CD14-positive monocyte (primary cell): ENCODE results near the gene MRPS16. TPM values are rescaled to one million over a fixed set of nuclear protein-coding genes. Genes with fewer than 3 reads are reported as not detected.

Source experiments
- DNase-seq, 3 donors: peaks; one replicate each; pipeline ENCODE4 v3.0.0-alpha.2; 2011 to 2022
- H2AFZ ChIP-seq: 2 replicates; pipeline ENCODE4 v1.6.0; 2012; ENCODE audit warnings: mild to moderate bottlenecking, low read depth, low read length, inconsistent platforms; ENCODE audit not compliant: insufficient read depth, poor library complexity, severe bottlenecking
- H3K27ac ChIP-seq, 2 donors: 1 replicate in 1 of 2; 2 replicates in 1 of 2; pipeline ENCODE4 v1.5.1; 2012 to 2013; ENCODE audit warnings: low read length in 2 of 2, control low read depth in 1 of 2, inconsistent platforms in 1 of 2, low read depth in 1 of 2, mild to moderate bottlenecking in 1 of 2
- H3K27me3 ChIP-seq, 2 donors: one replicate each; pipeline versions ENCODE4 v1.6.0 to v1.6.1; 2011 to 2013; ENCODE audit warnings: low read length in 2 of 2; ENCODE audit not compliant: control insufficient read depth in 2 of 2, insufficient read depth in 2 of 2
- H3K36me3 ChIP-seq, 2 donors: replicated peaks in 1 of 2; 1 replicate in 1 of 2; 2 replicates in 1 of 2; pipeline versions ENCODE4 v1.5.1 to v1.6.1; 2012 to 2013; ENCODE audit warnings: low read length in 2 of 2, control low read depth in 1 of 2, inconsistent platforms in 1 of 2, mild to moderate bottlenecking in 1 of 2; ENCODE audit not compliant: insufficient read depth in 2 of 2, control insufficient read depth in 1 of 2
- H3K4me1 ChIP-seq, 2 donors: 1 replicate in 1 of 2; 2 replicates in 1 of 2; pipeline versions ENCODE4 v1.5.1 to v1.6.1; 2012 to 2013; ENCODE audit warnings: low read length in 2 of 2, control low read depth in 1 of 2, inconsistent platforms in 1 of 2, mild to moderate bottlenecking in 1 of 2, moderate library complexity in 1 of 2; ENCODE audit not compliant: insufficient read depth in 2 of 2, control insufficient read depth in 1 of 2
- H3K4me2 ChIP-seq: replicated peaks from 2 replicates; pipeline ENCODE3; 2012; ENCODE audit warnings: low read length, moderate library complexity, mild to moderate bottlenecking; ENCODE audit not compliant: poor library complexity, severe bottlenecking; ENCODE audit errors: extremely low read depth
- H3K4me3 ChIP-seq, 3 experiments: fragments of 200-600 bp in 1 of 3; sonication (generic) in 1 of 3; replicated peaks in 1 of 3; 1 replicate in 2 of 3; 2 replicates in 1 of 3; pipeline ENCODE4 v1.5.1; 2011 to 2013; ENCODE audit warnings: low read length in 3 of 3, mild to moderate bottlenecking in 3 of 3, control low read depth in 2 of 3, low read depth in 2 of 3, inconsistent platforms in 1 of 3, moderate library complexity in 1 of 3
- H3K79me2 ChIP-seq: 2 replicates; pipeline ENCODE4 v1.6.0; 2012; ENCODE audit warnings: mild to moderate bottlenecking, control low read depth, inconsistent platforms, low read length, moderate library complexity; ENCODE audit not compliant: insufficient read depth
- H3K9ac ChIP-seq: 2 replicates; pipeline ENCODE4 v1.6.0; 2017; ENCODE audit warnings: low read length, mild to moderate bottlenecking; ENCODE audit not compliant: insufficient read depth, poor library complexity, severe bottlenecking
- H3K9me3 ChIP-seq, 2 donors: replicated peaks in 1 of 2; 1 replicate in 1 of 2; 2 replicates in 1 of 2; pipeline versions ENCODE4 v1.5.1 to v1.6.1; 2012 to 2013; ENCODE audit warnings: low read length in 2 of 2, control low read depth in 1 of 2; ENCODE audit not compliant: control insufficient read depth in 1 of 2, insufficient read depth in 1 of 2
- H4K20me1 ChIP-seq: 2 replicates; pipeline ENCODE4 v1.6.0; 2012; ENCODE audit warnings: mild to moderate bottlenecking, low read length, control low read depth, moderate library complexity; ENCODE audit not compliant: insufficient read depth
- H3K27ac Mint-ChIP-seq, 7 donors: one replicate each; pipeline ENCODE4 v1.8.0; 2020; ENCODE audit warnings: mild to moderate bottlenecking in 7 of 7, mixed read lengths in 7 of 7, moderate library complexity in 6 of 7, inconsistent platforms in 2 of 7
- H3K27me3 Mint-ChIP-seq, 3 donors: one replicate each; pipeline ENCODE4 v1.8.0; 2021 to 2022; ENCODE audit warnings: low read depth in 3 of 3, mild to moderate bottlenecking in 3 of 3, mixed read lengths in 3 of 3, moderate library complexity in 3 of 3, inconsistent platforms in 1 of 3
- H3K36me3 Mint-ChIP-seq, 2 donors: one replicate each; pipeline ENCODE4 v1.8.0; 2020; ENCODE audit warnings: mixed read lengths in 2 of 2, inconsistent platforms in 1 of 2, mild to moderate bottlenecking in 1 of 2
- H3K4me1 Mint-ChIP-seq: one replicate; pipeline ENCODE4 v1.8.0; 2020; ENCODE audit warnings: mild to moderate bottlenecking, mixed read lengths
- H3K4me3 Mint-ChIP-seq, 2 donors: one replicate each; pipeline ENCODE4 v1.8.0; 2020; ENCODE audit warnings: mild to moderate bottlenecking in 2 of 2, mixed read lengths in 2 of 2, moderate library complexity in 1 of 2
- H3K9me3 Mint-ChIP-seq, 7 donors: one replicate each; pipeline ENCODE4 v1.8.0; 2020 to 2022; ENCODE audit warnings: mixed read lengths in 7 of 7, mild to moderate bottlenecking in 6 of 7, moderate library complexity in 6 of 7, inconsistent platforms in 2 of 7
- whole genome bisulfite sequencing: methylation state at CpG from one replicate; pipeline ENCODE4 v1.1.5; 2013; ENCODE audit warnings: missing lambda C conversion rate; ENCODE audit not compliant: insufficient coverage; 5-methylcytosine and 5-hydroxymethylcytosine counted together
- intact Hi-C, 2 donors: fragments of 100-400 bp; cut with micrococcal nuclease; formaldehyde crosslinking; loops; one replicate each; pipeline versions ENCODE4 v1.15.0 to v1.15.1; 2023
- polyA plus RNA-seq, 3 donors: library from polyadenylated mRNA; depleted of rRNA in 1 of 3; unstranded in 2 of 3; stranded (reverse) in 1 of 3; fragments of 300-500 nt in 2 of 3; fragments of >200 nt in 1 of 3; fragmentation: Illumina TruSeq in 2 of 3; gene quantifications; 1 replicate in 2 of 3; 2 replicates in 1 of 3; pipeline ENCODE4 v1.2.3, GENCODE V29; 2012 to 2021
- TF ChIP-seq, protein P1 (sequence below): fragments of 200-600 bp; IDR thresholded peaks from one replicate; pipeline ENCODE4 v1.8.0; 2022; ENCODE audit warnings: antibody characterized with exemption, mild to moderate bottlenecking

MRPS16 gene
- polyA plus RNA-seq, 3 donors = 20.9 to 102 (median 78.6) TPM

DNA sequence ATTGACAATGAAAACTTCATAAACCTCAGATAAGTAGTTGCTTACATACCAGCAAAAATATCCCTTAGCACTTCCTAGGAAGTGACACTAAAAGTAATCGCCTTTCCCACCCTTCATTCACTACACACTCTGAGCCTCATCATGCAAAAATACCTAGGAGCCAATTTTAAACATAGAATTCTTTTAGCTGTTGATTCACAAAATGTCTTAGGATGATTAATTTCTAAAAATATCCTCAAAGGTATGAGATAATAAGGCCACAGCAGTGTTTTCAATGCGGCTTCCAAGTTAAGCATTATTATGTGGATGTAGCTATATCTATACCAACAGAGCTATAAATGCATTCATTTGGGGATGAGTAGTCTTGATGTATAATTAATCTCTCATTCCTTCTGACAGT is 18.6 kb downstream of the MRPS16 start:
- Histone ChIP-seq H3K4me2 (no peak overlapping the region), H3K9me3 (no peaks in the 10 kb centered on the region), H2AFZ (no peak overlapping the region), H4K20me1 (no peaks in the 10 kb centered on the region), H3K79me2 (no peaks in the 10 kb centered on the region), H3K36me3 (peaks cover 28 to 75% of the 10 kb centered on the region in 2 donors), H3K27me3 (no peaks in the 10 kb centered on the region), H3K27ac (no peak overlapping the region), H3K9ac (no peak overlapping the region), H3K4me3 (no peak overlapping the region), H3K4me1 (peaks cover 16% of the 10 kb centered on the region in 2 donors)
- peaks cover 32 to 60% of the 10 kb centered on the region in 2 donors for H3K36me3 Mint-ChIP-seq
- intact Hi-C loops = no loop called here
- no peaks in the 10 kb centered on the region for H3K27me3 Mint-ChIP-seq
- H3K27ac Mint-ChIP-seq = no peak overlapping the region
- TF ChIP-seq, protein P1, sequence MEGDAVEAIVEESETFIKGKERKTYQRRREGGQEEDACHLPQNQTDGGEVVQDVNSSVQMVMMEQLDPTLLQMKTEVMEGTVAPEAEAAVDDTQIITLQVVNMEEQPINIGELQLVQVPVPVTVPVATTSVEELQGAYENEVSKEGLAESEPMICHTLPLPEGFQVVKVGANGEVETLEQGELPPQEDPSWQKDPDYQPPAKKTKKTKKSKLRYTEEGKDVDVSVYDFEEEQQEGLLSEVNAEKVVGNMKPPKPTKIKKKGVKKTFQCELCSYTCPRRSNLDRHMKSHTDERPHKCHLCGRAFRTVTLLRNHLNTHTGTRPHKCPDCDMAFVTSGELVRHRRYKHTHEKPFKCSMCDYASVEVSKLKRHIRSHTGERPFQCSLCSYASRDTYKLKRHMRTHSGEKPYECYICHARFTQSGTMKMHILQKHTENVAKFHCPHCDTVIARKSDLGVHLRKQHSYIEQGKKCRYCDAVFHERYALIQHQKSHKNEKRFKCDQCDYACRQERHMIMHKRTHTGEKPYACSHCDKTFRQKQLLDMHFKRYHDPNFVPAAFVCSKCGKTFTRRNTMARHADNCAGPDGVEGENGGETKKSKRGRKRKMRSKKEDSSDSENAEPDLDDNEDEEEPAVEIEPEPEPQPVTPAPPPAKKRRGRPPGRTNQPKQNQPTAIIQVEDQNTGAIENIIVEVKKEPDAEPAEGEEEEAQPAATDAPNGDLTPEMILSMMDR = no peak
- DNase-seq = no peak
- no peaks in the 10 kb centered on the region for H3K9me3 Mint-ChIP-seq
- no peak overlapping the region for H3K4me3 Mint-ChIP-seq
- WGBS = no CpG with 5 or more reads among the region's 2 CpGs
- H3K4me1 Mint-ChIP-seq = peaks cover 19% of the 10 kb centered on the region

DNA sequence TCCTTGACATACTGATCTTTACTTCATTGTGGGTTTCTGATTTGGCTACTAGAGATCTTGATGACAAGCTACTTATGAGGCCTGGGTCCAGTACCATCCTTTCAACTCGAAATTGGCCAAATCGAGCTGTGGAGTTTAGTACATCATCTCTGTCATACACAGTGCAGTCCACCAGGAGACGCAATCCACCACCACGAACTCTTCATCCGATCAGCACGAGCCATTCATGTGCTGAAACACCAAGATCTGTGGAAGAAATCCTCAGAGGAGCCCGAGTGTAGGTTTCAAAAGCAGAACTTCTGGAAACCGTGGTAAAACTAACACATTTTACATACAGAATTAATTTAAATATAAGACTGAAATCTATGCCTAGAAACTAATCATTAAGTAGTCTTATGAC is 19.6 kb downstream of the MRPS16 start:
- Histone ChIP-seq H3K27ac (no peak overlapping the region), H3K9ac (no peak overlapping the region), H3K4me3 (no peak overlapping the region), H3K27me3 (no peaks in the 10 kb centered on the region), H3K36me3 (peaks cover 26 to 66% of the 10 kb centered on the region in 2 donors), H3K4me2 (no peak overlapping the region), H3K79me2 (no peaks in the 10 kb centered on the region), H2AFZ (no peak overlapping the region), H4K20me1 (no peaks in the 10 kb centered on the region), H3K9me3 (no peaks in the 10 kb centered on the region), H3K4me1 (peaks cover 26% of the 10 kb centered on the region in 2 donors)
- H3K27me3 Mint-ChIP-seq = no peaks in the 10 kb centered on the region
- DNase-seq = no peak
- peaks cover 32 to 61% of the 10 kb centered on the region in 2 donors for H3K36me3 Mint-ChIP-seq
- no peaks in the 10 kb centered on the region for H3K9me3 Mint-ChIP-seq
- intact Hi-C loops = no loop called here
- H3K4me1 Mint-ChIP-seq = peaks cover 29% of the 10 kb centered on the region
- TF ChIP-seq, protein P1 = peak; percentile 17
- WGBS = 92% methylated on average over 4 of the region's 8 CpGs
- no peak overlapping the region for H3K27ac Mint-ChIP-seq
- H3K4me3 Mint-ChIP-seq = no peak overlapping the region
